CD4-positive, alpha-beta T cell (primary cell): ENCODE data around the gene DNAJC15. TPM values are rescaled to one million over a fixed set of nuclear protein-coding genes. Genes with fewer than 3 reads are reported as not detected.

Experiments
- ATAC-seq: fragments of 200-7000 bp; cut with Tn5 transposase; one replicate; pipeline ENCODE4 v1.10.0; 2022; ENCODE audit warnings: mild to moderate bottlenecking; ENCODE audit not compliant: poor library complexity
- CTCF ChIA-PET: fragments of 350-600 bp; sonication (Branson Sonifier 250); formaldehyde crosslinking; loops from one replicate; lab custom pipeline; 2021; ENCODE audit warnings: antibody characterized with exemption, inconsistent platforms; lab: Charles Lee
- POLR2A ChIA-PET: fragments of 350-600 bp; sonication (Branson Sonifier 250); formaldehyde crosslinking; loops from one replicate; lab custom pipeline; 2021; ENCODE audit warnings: antibody characterized with exemption, inconsistent platforms; lab: Charles Lee
- DNase-seq, 14 experiments: peaks; one replicate each; pipeline ENCODE4 v3.0.0-alpha.2; 2013 to 2020; ENCODE audit warnings: mixed read lengths in 2 of 14
- H3K27ac ChIP-seq, 2 donors: one replicate each; pipeline versions ENCODE4 v1.5.1 to v1.7.0; 2013; ENCODE audit warnings: low read length in 2 of 2, low read depth in 1 of 2, mild to moderate bottlenecking in 1 of 2
- H3K27me3 ChIP-seq, 2 experiments: 1 replicate in 1 of 2; 2 replicates in 1 of 2; pipeline versions ENCODE4 v1.6.1 to v1.7.0; 2013; ENCODE audit warnings: low read length in 2 of 2, control low read depth in 1 of 2, mild to moderate bottlenecking in 1 of 2, moderate library complexity in 1 of 2; ENCODE audit not compliant: insufficient read depth in 2 of 2, control insufficient read depth in 1 of 2
- H3K36me3 ChIP-seq: one replicate; pipeline ENCODE4 v1.6.1; 2013; ENCODE audit warnings: low read length, control low read depth; ENCODE audit not compliant: insufficient read depth
- H3K4me1 ChIP-seq: one replicate; pipeline ENCODE4 v1.6.1; 2013; ENCODE audit warnings: low read length, control low read depth; ENCODE audit not compliant: insufficient read depth
- H3K4me3 ChIP-seq: one replicate; pipeline ENCODE4 v1.5.1; 2013; ENCODE audit warnings: mild to moderate bottlenecking, low read length, moderate library complexity
- H3K9me3 ChIP-seq, 2 experiments: 1 replicate in 1 of 2; 2 replicates in 1 of 2; pipeline versions ENCODE4 v1.6.1 to v1.7.0; 2013; ENCODE audit warnings: low read length in 2 of 2, mild to moderate bottlenecking in 2 of 2, control low read depth in 1 of 2, moderate library complexity in 1 of 2; ENCODE audit not compliant: control insufficient read depth in 1 of 2, insufficient read depth in 1 of 2
- H3K27ac Mint-ChIP-seq: one replicate; pipeline ENCODE4 v1.8.0; 2020; ENCODE audit warnings: mixed read lengths
- H3K27me3 Mint-ChIP-seq: one replicate; pipeline ENCODE4 v1.8.0; 2021; ENCODE audit warnings: mixed read lengths
- H3K36me3 Mint-ChIP-seq: one replicate; pipeline ENCODE4 v1.8.0; 2021; ENCODE audit warnings: low read depth, mixed read lengths
- H3K4me1 Mint-ChIP-seq: one replicate; pipeline ENCODE4 v1.8.0; 2021; ENCODE audit warnings: low read depth, mixed read lengths
- H3K4me3 Mint-ChIP-seq: one replicate; pipeline ENCODE4 v1.8.0; 2020; ENCODE audit warnings: mild to moderate bottlenecking, mixed read lengths
- H3K9me3 Mint-ChIP-seq: one replicate; pipeline ENCODE4 v1.8.0; 2020; ENCODE audit warnings: mixed read lengths
- CTCF ChIP-seq: fragments of 200-600 bp; IDR thresholded peaks from one replicate; pipeline ENCODE4 v1.8.0; 2022; ENCODE audit warnings: antibody characterized with exemption, mild to moderate bottlenecking
- intact Hi-C, 2 experiments: fragments of 100-400 bp; cut with DNase I in 1 of 2; cut with micrococcal nuclease in 1 of 2; formaldehyde crosslinking; loops; one replicate each; pipeline versions ENCODE4 v1.15.1 to v1.9.0; 2023 to 2025; cut with DNase I, micrococcal nuclease
- total RNA-seq, 174 experiments: library from RNA in 2 of 174; stranded (reverse) in 2 of 174; gene quantifications; one replicate each; pipeline ENCODE4 v1.2.3 and lab custom pipeline; 2021 to 2026

The DNAJC15 gene
- total RNA-seq, 2 experiments from 2014 or later: 6.8 to 7.6 TPM

- no peak overlapping the region for H3K4me3 ChIP-seq
- ChIA-PET POLR2A (no interaction called here), CTCF (no interaction called here)
- Mint-ChIP-seq H3K4me1 (peaks cover 13% of the 10 kb centered on the region), H3K36me3 (no peaks in the 10 kb centered on the region), H3K27ac (no peak overlapping the region), H3K4me3 (no peak overlapping the region), H3K9me3 (no peaks in the 10 kb centered on the region), H3K27me3 (peaks cover 5% of the 10 kb centered on the region)
- ATAC-seq (no peak), DNase-seq (no peak)
- H3K4me1 ChIP-seq: peaks cover 5% of the 10 kb centered on the region
- H3K27ac ChIP-seq: no peak overlapping the region
- peaks cover 0 to 3% of the 10 kb centered on the region in 2 experiments for H3K27me3 ChIP-seq
- intact Hi-C loops: no loop called here
- no peaks in the 10 kb centered on the region for H3K36me3 ChIP-seq
- TF ChIP-seq CTCF: no peak
- no peaks in the 10 kb centered on the region for H3K9me3 ChIP-seq
Observed at GRCh38 chr13:43124490-43124889, 101.1 kb downstream of the DNAJC15 start.

- ATAC-seq (no peak), DNase-seq (no peak)
- ChIA-PET CTCF (no interaction called here), POLR2A (no interaction called here)
- Mint-ChIP-seq H3K9me3 (no peaks in the 10 kb centered on the region), H3K27ac (no peak overlapping the region), H3K27me3 (peaks cover 5% of the 10 kb centered on the region), H3K36me3 (no peaks in the 10 kb centered on the region), H3K4me3 (no peak overlapping the region), H3K4me1 (peaks cover 13% of the 10 kb centered on the region)
- intact Hi-C loops: no loop called here
- TF ChIP-seq CTCF: no peak
- H3K36me3 ChIP-seq: no peaks in the 10 kb centered on the region
- peaks cover 0 to 3% of the 10 kb centered on the region in 2 experiments for H3K27me3 ChIP-seq
- peaks cover 5% of the 10 kb centered on the region for H3K4me1 ChIP-seq
- no peaks in the 10 kb centered on the region for H3K9me3 ChIP-seq
- no peak overlapping the region for H3K27ac ChIP-seq
- no peak overlapping the region for H3K4me3 ChIP-seq
Observed at GRCh38 chr13:43126420-43126819, 103.0 kb downstream of the DNAJC15 start.

DNA sequence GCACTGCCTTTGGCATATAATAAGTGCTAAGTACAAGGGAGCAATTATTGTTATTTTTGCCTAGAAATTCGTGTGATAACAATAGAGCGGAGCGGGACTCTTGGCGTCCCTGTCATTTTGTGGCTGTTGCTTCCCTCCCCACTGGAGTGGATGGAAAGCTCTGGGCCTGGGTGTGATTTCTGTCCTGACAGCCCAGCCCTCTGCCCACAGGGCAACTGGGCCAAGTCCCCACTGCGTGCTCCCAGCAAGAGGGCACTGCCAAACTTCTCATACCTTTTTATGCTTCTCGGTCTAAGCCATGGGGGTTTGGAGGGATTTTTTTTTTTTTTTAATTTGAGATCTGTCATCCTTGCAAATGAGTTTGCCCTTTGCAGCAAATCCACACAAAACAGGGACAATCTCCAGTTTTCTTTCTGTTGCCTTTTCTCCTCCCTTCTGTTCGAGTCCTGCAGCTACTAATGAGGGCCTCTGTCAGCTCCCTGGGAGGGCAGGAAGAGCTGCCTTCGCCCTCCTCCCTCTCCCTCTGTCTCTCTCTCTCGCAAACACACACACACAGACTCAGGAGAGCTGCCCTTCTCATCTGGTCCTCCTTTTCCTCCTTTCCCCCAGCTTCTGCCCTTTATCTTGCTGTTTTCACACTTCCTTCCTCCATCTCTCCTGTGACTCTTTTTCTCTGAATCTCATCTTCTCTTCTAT lies 103.9 kb downstream of the DNAJC15 start:
- CTCF ChIA-PET: no interaction called here
- Histone ChIP-seq H3K9me3 (no peaks in the 10 kb centered on the region), H3K27ac (no peak overlapping the region), H3K4me3 (no peak overlapping the region), H3K4me1 (peaks cover 5% of the 10 kb centered on the region), H3K36me3 (no peaks in the 10 kb centered on the region), H3K27me3 (peaks cover 0 to 3% of the 10 kb centered on the region in 2 experiments)
- peaks cover 13% of the 10 kb centered on the region for H3K4me1 Mint-ChIP-seq
- POLR2A ChIA-PET: no interaction called here
- no peak overlapping the region for H3K4me3 Mint-ChIP-seq
- no peak for ATAC-seq
- no peak for DNase-seq
- no peaks in the 10 kb centered on the region for H3K36me3 Mint-ChIP-seq
- intact Hi-C loops: no loop called here
- no peak overlapping the region for H3K27ac Mint-ChIP-seq
- no peaks in the 10 kb centered on the region for H3K9me3 Mint-ChIP-seq
- no peak for TF ChIP-seq CTCF
- no peaks in the 10 kb centered on the region for H3K27me3 Mint-ChIP-seq
